Measurements from ENCODE around the gene MDK. TPM values are rescaled to one million over a fixed set of nuclear protein-coding genes. Genes with fewer than 3 reads are reported as not detected.

The MDK gene
- total and polyA plus RNA-seq, 2 experiments from 2014 or later = 388 to 477 TPM

DNA sequence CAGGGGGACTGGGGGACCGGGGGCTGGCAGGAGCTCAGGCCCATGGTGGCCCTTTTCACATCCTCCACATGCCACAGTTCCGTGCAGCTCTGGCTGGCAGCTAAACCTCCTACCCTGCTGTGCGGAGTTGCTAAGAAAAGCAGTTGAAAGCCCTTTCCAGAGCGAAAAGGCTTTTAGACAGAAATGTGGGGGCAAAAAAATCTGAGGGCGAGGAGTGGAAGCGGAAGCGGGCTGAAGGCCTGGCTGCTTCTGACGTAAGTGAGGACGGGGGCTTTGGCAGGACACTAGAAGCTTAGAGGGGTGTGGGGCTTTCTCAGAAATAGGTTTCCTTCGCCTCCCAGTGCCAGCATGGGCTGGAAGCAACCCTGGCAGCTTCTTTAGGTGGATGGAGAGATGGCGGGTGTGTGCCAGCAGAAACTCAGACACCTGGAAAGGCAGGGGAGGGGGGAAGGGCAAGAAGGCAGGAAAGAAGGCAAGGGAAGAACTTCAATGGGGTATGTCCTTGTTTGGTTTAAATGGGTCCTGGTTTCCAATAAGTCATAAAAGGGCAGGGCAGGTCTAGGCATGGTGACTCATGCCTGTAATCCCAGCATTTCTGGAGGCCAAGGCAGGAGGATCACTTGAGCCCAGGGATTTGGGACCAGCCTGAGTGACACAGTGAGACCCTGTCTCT lies 45.4 kb upstream of the MDK start:
- Histone ChIP-seq H3K4me2 (peak overlapping the region; percentile 57), H3K9me2 (ENCODE audit: insufficient read depth) (no peaks in the 10 kb centered on the region), H2AFZ (peak overlapping the region; percentile 14; the same call in 1 of the 2 replicates), H4K20me1 (replicated peaks; ENCODE audit: insufficient read depth) (no peaks in the 10 kb centered on the region), H3K4me3 (no peak overlapping the region), H3K27me3 (ENCODE audit: insufficient read depth) (peaks cover 42% of the 10 kb centered on the region), H3K36me3 (ENCODE audit: insufficient read depth) (no peaks in the 10 kb centered on the region; the same call in 1 of the 2 replicates), H3K4me1 (ENCODE audit: insufficient read depth) (peaks cover 58% of the 10 kb centered on the region), H3F3A (replicated peaks; ENCODE audit: low read depth) (peaks cover 20% of the 10 kb centered on the region; the same call in 1 of the 2 replicates), H3K79me2 (replicated peaks; ENCODE audit: insufficient read depth) (no peaks in the 10 kb centered on the region), H3K27ac (ENCODE audit: low read depth) (no peak overlapping the region)
- Mint-ChIP-seq H3K27me3 (ENCODE audit: insufficient read depth, low read depth, poor library complexity) (peaks cover 54% of the 10 kb centered on the region), H3K9me3 (no peaks in the 10 kb centered on the region), H3K4me1 (peaks cover 74% of the 10 kb centered on the region), H3K36me3 (ENCODE audit: low read depth) (peaks cover 4% of the 10 kb centered on the region; the same call in 2 of the 3 replicates), H3K4me3 (peak overlapping the region; percentile 9; the same call in 1 of the 3 replicates), H3K27ac (peak overlapping the region; percentile 54; the same call in 1 of the 2 replicates)
- TF ChIP-seq STAT1 (IDR thresholded peaks at IDR 0.05; ENCODE audit: unreplicated experiment) (no peak), POLR2AphosphoS5 (IDR thresholded peaks at IDR 0.05; ENCODE audit: low read depth) (no peak), ZNF462 (CRISPR knock-in tag; IDR thresholded peaks at IDR 0.05) (no peak)
- TF ChIP-seq, protein P1, sequence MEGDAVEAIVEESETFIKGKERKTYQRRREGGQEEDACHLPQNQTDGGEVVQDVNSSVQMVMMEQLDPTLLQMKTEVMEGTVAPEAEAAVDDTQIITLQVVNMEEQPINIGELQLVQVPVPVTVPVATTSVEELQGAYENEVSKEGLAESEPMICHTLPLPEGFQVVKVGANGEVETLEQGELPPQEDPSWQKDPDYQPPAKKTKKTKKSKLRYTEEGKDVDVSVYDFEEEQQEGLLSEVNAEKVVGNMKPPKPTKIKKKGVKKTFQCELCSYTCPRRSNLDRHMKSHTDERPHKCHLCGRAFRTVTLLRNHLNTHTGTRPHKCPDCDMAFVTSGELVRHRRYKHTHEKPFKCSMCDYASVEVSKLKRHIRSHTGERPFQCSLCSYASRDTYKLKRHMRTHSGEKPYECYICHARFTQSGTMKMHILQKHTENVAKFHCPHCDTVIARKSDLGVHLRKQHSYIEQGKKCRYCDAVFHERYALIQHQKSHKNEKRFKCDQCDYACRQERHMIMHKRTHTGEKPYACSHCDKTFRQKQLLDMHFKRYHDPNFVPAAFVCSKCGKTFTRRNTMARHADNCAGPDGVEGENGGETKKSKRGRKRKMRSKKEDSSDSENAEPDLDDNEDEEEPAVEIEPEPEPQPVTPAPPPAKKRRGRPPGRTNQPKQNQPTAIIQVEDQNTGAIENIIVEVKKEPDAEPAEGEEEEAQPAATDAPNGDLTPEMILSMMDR (conservative IDR thresholded peaks at IDR 0.05; ENCODE audit: low read depth in 2 of 2) = no peak
- ATAC-seq (no peak), DNase-seq (ENCODE audit: low spot score) (no peak)

Data from GM23338 (cell line).